HG03442 (cell line): Measurements from ENCODE around the gene CCL4.
"Not testable (repeated sequence)": the region's sequence is repeated elsewhere in the genome, so short reads cannot be mapped to it uniquely, and the experiment has no call there.

ENCODE experiments used
- ATAC-seq: cut with Tn5 transposase; IDR thresholded peaks from one replicate; pipeline ENCODE4 v1.9.1; 2021; ENCODE audit warnings: mild to moderate bottlenecking, moderate library complexity; ENCODE audit not compliant: unreplicated experiment

CCL4 gene

DNA sequence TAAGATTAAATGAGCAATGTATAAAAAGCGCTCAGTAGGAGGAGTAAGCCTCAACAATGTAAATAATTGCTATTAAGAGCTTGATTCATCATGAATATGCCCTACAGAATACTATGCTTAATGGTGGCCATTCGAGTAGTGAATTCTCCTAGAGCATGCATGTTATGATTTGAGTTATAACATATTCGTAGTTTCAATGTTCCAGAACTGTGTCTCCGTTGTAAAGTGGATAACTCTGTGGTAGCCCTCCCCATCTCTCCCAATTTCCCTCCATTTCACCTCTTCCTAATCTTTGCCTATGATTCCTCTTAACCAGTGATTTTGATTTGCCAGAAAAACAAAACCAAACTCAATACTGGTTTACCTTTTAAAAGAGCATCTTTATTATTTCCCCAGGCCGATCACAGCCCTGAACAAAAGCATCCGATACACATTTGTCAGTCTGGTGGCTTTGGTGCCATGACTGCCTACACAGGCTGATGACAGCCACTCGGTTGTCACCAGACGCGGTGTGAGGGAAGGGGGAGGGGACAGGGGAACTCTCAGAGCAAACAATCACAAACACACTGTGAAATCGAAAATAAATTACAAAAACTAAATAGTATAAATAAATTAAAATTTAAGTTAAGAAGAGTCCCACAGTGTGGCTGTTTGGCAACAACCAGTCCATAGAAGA is 15.6 kb upstream of the CCL4 start:
- ATAC-seq, result not testable (repeated sequence)

DNA sequence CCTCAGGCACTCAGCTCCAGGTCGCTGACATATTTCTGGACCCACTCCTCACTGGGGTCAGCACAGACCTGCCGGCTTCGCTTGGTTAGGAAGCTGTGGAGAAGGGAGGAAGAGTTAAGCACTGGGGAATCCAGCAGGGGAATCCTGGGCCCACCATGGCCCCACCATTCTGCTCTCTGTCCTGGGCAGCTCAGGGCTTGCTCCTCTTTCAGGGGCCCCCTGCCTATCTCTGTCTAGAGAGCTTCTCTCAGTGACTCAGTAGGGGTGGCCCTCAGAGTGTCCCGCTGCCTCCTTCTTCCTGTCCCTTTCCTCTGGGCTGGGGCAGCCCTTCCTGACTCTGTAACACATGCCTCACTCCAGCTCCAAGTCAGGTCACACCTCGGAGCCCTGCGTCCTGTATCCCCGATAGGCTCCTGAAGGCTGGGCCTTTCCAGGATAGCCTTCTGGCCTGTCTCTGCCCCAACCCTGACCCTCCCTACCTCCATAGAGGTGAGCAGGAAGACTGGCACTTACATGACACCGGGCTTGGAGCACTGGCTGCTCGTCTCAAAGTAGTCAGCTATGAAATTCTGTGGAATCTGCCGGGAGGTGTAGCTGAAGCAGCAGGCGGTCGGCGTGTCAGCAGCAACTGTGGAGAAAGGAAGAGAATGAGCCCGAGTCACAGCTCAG is 14.8 kb upstream of the CCL4 start:
- ATAC-seq, result no peak

DNA sequence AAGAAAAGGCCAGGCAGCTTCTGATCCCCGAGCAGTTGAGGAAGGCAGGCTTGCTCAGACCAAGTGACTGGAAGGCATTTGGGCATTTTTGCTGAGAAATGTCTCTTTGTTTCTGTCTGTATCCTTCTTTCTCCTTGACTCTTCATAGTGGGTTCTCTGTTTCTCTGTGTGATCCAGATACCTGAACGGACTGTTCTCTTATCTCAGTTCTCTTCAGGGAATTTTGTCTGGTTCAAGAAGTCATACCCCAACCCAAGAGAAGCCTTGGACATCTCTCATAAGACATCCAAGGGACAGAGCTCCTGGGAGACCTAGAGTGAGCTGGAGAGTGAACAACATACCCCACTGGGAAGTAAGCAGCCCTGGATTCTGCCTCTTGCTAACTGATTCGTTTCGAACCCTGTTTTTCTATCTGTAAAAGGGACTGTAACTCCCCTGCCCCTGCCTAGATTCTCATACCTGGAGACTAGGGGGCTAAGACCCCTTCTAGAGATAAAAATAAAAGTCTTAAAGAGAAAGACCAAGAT is 14.2 kb upstream of the CCL4 start:
- no peak for ATAC-seq

DNA sequence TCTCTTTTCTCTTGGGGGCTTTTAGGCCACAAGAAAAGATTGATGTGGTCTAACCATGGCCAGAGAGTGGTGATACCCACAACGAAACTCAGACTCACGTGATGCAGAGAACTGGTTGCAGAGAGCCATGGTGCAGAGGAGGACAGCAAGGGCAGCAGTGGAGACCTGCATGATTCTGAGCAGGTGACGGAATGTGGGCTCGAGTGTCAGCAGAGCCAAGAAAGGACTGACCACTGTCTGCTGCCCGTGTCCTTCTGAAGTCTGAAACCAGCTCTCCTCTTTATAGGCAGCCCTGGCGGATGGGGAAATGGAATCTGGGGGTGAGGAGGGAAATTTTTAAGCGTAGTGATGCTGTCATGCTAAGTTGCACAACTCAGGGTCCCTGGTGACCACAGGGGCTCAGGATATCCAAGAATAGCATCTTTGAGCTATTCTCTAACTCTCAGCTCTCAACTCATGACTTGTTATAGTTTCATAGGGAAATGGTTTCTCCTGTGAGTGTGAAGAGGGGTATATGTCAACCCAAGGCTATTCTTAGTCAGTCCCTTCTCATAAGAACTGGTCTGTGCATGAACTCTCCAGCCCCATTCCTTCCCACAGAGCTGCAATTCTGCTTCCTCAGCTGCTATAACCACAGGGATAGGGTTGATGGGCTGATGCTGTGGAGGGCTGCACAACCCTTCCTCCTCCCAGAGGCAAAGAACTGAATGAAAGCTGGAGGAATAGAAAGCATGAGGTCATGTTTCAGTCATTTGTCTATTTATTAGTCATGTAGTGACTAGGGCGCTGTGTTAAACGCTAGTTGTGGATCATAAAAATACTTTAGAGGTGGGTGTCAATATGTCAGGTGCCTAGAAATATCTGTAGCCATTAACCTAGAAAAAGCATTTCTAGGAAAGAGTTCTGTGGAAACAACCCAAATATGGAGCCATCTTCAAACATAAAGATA is 13.5 kb upstream of the CCL4 start, which contains the start of gene CCL3:
CCL3 (minus strand) TSS at position 256 of the 949 bp plus-strand sequence; CDS start at position 171, 85 bp downstream.
- ATAC-seq, result peak; percentile 70

DNA sequence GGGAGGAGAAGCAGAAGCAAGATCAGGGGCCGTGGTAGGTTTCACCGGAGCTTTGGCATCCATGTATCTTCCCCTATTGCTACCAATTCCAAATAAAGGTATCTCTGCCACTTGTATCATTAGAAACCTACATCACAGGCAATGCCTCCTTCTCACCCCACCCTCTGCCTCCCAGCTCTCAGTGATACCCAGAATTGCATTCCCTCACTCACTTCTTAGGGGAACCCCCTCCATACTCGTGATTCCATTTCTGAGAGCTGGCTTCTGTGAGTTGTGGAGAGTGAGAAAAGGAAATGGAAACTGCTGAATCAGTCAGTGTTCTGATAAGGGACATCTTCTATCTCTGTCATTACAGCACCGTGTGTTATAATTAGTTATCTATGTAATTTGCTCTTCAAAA is 11.4 kb upstream of the CCL4 start:
- ATAC-seq, result no peak

DNA sequence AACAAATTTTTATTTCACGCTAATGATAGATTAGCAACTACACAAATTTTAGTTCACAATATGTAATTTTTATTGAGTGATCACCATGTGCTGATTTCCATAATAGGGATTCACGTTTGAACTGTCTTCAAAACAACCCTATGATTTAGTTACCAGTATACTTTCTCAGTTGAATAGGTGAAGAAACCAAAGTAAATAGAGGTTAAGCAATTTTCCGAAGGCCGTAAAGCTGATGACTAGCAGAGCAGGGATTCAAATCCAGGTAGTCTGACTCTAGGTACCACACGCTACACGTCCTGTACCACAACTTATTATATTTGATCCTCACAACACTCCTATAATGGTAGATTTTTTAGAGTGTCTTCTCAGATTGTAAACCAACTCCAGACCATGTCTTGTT is 10.9 kb upstream of the CCL4 start:
- ATAC-seq, result not testable (repeated sequence)

DNA sequence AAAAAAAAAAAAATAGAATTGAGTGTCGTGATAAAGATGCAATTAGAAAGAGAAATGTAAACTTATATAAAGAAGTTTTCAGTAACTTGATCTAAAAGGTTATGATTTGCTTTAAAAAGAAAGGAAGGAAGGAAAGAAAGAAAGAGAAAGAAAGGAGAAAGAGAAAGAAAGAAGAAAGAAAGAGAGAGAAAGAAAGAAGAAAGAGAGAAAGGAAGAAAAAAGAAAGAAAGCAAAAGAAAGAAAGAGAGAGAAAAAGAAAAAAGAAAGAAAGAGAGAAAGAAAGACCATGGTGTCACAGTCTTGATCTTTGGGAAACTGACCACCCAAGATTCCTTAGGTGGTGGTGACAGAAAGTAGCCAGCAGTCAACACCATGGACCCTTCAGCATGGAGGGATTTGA is 9.4 kb upstream of the CCL4 start:
- no peak for ATAC-seq

DNA sequence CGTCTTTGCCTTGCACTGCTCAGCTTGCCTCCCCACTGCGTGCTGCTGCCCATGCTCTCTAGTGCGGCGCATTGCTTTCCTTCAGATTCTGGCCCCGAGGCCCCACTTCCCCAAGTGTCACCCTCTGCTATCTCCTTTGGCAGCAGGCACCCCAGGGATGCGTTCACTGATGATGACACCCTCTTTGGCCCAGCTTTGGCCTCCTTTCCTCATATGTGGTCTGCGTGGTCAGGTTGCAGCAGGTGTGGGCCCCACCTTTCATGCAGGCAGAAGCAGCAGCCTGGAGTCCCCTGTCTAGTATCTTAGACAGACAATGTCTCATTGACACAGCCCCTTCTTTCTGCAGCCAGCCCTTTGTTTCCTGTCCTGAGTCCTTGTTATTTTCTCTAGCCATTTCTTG is 8.9 kb upstream of the CCL4 start:
- no peak for ATAC-seq

DNA sequence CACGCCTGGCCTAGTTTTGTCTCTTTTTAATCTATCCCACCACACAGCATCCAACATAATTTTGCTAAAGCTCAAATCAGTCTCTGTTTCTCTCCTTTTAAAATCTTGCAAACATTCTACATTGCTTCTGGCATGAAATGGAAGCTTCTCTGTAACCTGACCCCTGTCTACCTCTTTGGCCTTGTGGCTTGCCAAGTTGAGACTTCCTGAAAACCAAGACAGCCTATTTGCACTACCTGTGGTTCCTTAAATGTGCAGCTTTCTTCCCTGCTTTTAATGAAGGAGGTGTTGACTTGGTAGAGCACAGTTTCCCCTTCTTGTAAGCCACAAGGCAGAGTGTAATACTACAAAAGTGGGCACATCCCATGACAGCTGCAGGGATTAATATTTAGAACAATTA is 7.6 kb upstream of the CCL4 start:
- no peak for ATAC-seq

DNA sequence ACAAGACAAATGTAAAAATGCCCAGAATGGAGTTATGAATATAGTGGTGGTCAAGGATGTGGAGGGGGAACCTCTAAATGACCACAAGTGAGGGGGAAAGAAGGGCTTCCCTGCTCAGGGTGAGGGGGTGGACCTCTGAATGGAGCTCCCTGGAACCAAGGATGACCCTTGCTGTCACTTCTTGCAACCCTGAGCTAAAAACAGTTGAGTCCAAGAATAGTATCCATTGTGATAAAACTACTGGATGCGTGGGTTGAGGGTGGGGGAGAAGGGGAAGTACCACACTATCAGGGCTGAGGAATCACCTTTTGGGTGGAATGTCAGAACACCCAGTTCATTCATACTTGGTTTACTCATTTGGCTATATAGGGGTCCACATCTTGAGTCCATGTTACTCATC is 4.6 kb upstream of the CCL4 start:
- ATAC-seq, result not testable (repeated sequence)

DNA sequence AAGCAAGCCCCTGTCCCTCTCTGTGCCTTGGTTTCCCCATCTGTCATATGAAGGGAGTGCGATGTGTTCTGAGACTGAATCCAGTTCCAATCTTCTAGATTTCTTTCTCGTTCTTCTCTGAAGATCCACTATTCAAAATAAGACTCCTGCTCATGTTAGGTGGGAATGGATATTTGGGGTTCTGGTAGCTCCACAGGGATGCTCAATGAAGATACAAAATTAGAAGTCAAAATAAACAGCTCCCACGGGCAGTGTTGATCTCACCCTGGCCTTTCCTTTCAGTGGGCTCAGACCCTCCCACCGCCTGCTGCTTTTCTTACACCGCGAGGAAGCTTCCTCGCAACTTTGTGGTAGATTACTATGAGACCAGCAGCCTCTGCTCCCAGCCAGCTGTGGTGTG is 619 bp downstream of the CCL4 start:
- ATAC-seq, result not testable (repeated sequence)

DNA sequence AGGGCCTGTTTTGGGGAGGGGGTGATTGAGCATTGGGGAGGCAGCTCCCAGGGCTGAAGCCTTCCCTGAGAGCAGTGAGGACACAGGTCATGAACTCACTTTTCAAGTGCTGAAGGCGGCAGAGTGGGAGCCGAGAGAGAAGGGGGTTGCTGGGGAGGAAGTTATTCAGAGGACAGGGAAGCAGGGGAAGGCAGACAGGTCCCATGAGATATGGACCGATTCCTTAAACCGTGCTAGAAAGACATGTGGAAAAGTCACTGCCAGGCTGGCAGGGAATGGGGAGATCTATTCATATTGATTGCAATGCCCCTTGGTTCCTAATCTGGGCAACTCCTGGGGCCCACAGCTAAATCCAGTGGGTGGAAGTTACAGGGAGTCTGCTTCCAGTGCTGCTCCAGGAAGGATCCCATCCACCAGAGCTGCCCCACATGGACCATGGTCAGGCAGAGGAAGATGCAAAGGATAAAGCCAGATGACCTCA is 1.1 kb downstream of the CCL4 start:
- ATAC-seq, result no peak

DNA sequence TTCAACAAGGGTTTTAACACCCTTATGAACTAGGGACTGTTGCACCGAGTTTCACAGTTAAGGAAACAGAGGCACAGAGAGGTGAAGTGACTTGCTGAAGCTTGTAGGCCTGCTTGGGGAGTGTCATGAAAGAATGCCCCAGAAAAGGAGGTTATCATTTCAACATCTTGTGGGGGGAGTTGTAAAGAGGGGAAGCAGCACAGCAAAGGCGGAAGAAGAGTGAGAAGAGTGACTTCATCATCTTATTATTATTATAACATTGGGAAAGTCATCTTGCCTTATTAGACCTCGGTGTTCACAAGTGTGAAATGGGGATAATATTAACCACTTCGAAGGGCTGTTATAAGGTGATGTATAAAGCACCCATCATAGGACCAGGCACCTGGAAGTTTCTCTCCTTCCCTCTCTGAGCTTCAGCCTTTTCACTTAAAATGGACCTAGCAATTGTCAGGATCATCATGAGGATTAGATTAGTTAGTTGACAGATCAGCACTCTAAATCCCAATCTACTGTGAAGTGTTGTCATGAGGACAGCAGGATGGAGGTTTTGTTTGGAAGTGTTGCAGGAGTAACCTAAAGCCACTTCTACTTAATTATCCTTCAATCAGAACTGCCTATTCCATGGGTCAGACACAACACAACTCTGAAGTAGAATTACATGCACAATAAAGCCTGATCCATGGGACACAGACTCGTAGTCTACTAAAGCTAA is 2.3 kb downstream of the CCL4 start:
- ATAC-seq, result no peak

DNA sequence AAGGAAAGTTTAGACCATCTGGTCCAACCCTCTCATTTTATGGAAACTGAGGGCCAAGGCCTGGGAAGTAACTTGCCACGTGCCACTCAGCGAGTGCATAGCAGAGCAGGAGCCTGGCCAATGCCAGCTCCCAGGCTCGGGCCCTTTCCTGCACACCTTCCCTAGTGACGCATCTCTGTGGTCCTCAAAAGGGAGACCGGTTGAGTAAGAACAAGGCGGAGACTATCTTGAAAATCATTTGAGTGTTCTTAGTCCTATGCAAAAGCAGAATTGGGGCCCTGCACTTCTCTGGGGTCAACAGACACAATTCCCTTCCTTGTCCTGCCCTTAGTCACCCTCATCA is 2.8 kb downstream of the CCL4 start:
- ATAC-seq, result no peak

DNA sequence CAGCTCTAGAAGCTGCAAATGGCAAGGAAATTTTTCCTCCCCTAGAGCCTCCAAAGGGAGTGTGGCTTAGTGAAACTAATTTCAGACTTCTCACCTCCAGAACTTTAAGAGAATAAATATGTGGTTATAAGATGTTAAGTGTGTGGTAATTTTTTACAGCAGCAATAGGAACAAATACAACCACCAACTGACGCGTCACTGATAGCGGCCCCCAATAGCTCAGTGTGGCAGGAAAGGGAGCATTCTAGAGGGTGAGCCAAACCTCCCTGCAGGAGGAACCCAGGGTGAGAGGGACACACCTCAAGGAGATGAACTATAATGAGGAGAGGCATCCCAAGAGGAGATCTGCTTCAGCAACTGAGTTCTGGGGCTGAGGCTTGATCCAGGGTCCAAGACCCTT is 4.0 kb downstream of the CCL4 start:
- ATAC-seq, result no peak

DNA sequence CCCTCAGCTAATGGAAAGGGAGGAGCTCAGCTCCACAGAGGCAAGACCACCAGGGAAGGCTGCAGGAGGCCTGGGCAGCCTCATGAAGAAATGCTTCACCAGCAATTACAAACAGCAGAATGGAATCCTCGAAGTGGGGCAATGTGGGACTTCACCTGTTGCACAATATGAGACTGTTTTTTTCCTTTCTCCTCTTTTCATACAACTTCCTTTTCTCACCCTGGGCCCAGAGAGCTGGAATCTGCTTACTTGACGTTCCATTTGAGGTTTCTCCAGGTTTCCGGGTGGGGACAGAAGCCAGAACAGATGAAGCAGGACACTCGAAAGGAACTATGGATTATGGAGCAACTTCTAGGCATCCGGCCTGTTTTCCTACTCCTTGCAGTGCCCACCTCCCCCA is 4.6 kb downstream of the CCL4 start:
- not testable (repeated sequence) for ATAC-seq

DNA sequence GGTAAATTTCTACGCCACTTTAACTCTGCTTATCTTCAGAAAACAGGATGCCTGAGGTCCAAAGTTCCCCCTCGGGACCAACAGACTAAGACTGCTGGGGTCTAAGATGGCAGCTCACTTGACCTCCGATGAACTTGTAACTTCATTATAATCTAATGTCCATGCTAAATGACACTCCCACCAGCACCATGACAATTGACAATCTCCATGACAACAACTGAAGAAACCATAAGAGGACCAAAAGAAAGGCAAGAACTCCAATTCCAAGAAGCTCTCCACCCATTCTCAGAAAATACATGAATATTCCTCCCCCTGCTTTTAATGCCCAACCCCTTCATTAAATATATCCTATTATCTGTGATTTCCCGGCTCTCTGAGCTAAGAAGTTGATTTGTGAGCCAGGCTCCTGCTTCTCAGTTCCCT is 7.5 kb downstream of the CCL4 start:
- ATAC-seq, result no peak

DNA sequence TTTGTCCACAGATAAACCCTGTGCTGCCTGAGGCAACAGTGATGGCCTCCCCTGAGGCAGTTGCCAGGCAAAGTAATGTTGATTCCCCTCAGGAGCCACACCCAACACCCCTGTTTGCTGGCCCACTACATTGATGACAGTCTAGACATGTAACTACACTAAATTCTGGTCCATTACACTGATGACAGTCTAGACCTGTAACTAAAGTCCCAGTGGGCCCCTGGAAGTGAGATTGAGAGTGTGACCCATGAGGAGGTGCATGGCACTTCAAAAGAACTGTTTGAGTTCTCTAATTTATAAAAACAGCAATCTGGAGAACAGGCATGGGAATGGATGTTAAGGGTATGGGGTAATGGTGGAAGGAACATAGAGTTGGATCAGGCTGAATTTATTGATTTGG is 8.9 kb downstream of the CCL4 start:
- ATAC-seq, result no peak

DNA sequence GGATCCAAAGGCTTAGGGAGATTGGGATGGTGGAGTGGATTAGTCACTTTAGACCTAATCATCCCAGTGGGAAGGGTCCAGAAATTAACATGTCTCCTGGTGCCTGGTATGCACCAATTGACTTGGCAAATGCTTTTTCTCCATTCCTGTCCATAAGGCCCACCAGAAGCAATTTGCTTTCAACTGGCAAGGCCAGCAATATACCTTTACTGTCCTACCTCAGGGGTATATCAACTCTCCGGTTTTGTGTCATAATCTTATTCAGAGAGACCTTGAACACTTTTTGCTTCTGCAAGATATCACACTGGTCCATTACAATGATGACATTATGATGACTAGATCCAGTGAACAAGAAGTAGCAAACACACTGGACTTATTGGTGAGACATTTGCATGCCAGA is 9.5 kb downstream of the CCL4 start:
- not testable (repeated sequence) for ATAC-seq

DNA sequence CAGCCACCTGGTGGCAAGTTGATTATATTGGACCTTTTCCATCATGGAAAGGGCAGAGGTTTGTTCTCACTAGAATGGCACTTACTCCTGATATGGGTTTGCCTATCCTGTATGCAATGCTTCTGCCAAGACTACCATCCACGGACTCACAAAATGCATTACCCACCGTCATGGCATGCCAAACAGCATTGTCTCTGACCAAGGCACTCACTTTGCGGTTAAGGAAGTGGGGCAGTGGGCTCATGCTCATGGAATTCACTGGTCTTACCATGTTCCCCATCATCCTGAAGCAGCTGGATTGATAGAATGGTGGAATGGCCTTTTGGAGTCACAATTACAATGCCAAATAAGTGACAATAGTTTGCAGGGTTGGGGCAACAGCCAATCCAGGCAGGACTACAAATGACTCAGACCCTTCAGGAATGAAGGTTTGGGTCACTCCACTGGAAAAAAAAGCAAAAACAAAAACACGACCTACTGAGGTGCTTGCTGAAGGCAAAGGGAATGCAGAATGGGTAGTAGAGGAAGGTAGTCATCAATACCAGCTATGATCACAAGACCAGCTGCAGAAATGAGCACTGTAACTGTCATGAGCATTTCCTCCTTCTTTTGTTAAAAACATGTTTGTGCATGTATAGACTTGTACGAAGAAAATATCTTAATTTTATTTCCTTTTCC is 11.5 kb downstream of the CCL4 start:
- not testable (repeated sequence) for ATAC-seq
